KOPT-K1 (cell line): ENCODE measurements around the gene FOLR2.
"Not testable (repeated sequence)": the region's sequence is repeated elsewhere in the genome, so short reads cannot be mapped to it uniquely, and the experiment has no call there.

Experiments used
- H3K27ac ChIP-seq: fragments of 200-600 bp; sonication (generic); 2 replicates; pipeline ENCODE4 v1.5.1; 2016; ENCODE audit warnings: antibody characterized with exemption, mild to moderate bottlenecking, low read depth, low read length; ENCODE audit not compliant: poor library complexity, severe bottlenecking
- H3K36me3 ChIP-seq: fragments of 200-600 bp; sonication (generic); 2 replicates; pipeline ENCODE4 v1.5.1; 2017; ENCODE audit warnings: antibody characterized with exemption, mild to moderate bottlenecking, low read length, moderate library complexity; ENCODE audit not compliant: insufficient read depth
- H3K9me3 ChIP-seq: fragments of 200-600 bp; sonication (generic); 2 replicates; pipeline ENCODE4 v1.5.1; 2017; ENCODE audit warnings: antibody characterized with exemption, low read length, mild to moderate bottlenecking; ENCODE audit not compliant: insufficient read depth, poor library complexity, severe bottlenecking

FOLR2 gene

DNA sequence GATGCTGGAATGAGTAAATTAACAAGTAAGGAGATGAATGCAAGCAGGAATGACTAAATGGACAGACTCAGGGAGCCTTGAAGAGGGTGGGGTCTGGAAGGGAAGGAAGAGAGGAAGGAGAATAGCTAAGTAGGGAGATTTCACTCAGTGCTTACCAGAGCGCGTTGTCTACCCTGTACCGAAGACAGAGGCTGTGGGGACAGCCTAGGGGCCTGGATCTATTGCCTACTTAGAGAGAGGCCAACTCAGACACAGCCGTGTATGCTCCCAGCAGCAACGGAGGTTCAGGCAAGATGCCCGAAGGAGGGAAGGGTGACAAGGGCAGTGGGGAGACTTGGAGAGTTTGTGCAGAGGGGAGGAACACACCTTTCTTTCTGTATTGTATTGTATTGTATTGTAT, at the start of gene FOLR2:
TSS of gene FOLR2 (plus strand) at position 157 of the 400 bp plus-strand sequence. CDS start 1,791 bp downstream, outside the sequence.
- H3K27ac ChIP-seq = no peak within 1 kb of the TSS
- H3K9me3 ChIP-seq = no peaks in the 10 kb centered on the region
- H3K36me3 ChIP-seq = no peaks in the 10 kb centered on the region

DNA sequence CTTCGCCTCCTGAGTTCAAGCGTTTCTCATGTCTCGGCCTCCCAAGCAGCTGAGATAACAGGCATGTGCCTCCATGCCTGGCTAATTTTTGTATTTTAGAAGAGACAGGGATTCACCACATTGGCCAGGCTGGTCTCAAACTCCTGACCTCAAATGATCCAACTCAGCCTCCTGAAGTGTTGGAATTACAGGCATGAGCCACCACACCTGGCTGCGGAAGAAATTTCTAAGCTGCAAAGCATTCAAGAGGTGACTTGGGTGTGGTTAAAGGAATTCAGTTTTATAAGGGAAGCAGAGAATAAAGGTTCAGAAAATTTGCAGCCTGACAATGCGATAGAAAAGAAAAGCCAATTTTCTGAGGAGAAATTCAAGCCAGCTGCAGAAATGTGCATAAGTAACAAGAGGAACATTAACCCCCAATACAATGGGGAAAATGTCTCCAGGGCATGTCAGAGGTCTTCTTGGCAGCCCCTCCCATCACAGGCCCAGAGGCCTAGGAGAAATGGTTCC, 47.5 kb upstream of the FOLR2 start:
- H3K27ac ChIP-seq, H3K36me3 ChIP-seq, H3K9me3 ChIP-seq: not testable (repeated sequence)

DNA sequence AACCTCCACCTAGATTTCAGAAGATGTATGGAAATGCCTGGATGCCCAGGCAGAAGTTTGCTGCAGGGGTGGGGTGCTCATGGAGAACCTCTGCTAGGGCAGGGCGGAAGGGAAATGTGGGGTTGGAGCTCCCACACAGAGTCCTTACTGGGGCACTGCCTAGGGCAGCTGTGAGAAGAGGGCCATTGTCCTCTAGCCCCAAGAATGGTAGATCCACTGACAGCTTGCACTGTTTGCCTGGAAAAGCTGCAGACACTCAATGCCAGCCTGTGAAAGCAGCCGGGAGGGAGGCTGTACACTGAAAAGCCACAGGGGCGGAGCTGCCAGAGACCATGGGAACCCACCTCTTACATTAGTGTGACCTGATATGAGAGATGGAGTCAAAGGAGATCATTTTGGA, 46.8 kb upstream of the FOLR2 start:
- H3K27ac ChIP-seq, H3K36me3 ChIP-seq, H3K9me3 ChIP-seq: not testable (repeated sequence)

DNA sequence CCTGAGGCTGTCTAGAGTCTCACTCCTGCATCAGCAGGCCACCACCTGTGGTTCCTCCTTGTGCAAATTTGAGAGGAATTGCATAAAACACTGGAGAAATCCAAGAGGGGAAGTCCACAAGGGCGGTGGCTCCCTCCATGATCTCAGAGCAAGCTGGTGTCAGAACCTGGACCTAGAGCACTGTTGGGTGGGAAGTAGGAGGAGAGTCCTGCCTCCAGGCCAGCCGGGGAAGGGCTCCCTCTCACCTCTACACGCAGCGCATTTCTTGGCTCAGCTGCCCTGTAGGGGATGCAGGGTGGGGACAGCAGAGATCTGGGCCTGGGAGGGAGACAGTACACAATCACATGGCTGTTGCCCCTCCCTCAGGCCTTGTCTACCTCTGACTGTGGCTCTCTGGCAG, 44.6 kb upstream of the FOLR2 start:
- not testable (repeated sequence) for H3K9me3 ChIP-seq, H3K36me3 ChIP-seq, H3K27ac ChIP-seq

DNA sequence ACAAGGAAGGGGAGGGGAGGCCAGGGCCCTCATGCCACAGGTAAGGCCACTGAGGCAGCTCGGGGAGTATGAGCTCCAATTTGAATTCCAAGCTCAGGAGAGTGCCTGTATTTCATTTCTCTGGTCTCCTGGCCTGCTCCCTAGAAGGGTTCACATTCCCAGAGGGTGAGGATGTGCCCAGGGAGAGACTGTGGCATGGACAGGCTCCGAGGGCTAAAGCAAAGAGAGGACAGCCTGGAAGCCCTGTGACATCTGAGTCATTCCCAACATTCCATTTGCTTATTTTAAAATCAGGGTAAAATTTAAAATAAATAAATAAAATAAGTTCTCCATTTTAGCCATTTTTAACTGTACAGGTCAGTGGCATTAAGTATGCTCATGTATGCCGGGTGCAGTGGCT, 43.3 kb upstream of the FOLR2 start:
- H3K9me3 ChIP-seq = no peaks in the 10 kb centered on the region
- no peaks in the 10 kb centered on the region for H3K36me3 ChIP-seq
- H3K27ac ChIP-seq = no peak overlapping the region

DNA sequence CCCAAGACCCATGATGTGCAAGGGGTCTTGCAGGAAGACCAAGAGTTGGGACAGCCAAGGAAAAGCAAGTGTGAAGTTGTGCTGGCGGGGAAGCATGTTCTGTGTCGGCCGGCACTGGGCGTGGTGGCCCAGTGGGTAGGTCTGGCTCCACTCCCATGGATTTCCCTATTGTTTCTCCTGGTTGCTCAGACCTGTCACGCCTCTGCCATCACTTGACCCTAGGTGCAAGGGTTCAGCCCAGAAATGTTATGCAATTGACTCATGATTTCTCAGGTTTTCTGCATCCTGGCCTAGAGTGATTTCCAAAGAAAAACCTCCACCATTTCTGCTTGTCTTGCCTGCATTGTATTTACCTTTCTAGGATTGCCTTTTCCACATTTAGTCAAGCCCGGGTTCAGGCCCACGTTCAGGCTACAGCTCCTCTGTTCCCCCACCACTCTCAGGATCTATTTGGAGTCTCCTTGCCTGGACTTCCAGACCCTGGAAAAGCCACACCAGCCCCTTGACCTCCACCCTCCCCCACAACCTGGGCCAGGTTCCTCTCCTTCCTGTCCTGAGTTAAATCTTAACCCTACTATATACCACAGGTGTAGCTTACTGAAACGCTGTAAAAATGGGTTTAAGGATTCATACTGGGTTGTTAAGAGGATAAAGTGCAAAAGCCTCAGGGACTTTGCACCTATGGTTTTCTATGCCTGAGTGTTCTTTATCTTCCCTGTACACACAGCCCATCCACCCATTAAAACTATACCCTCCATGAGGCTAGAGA, 42.1 kb upstream of the FOLR2 start:
- Histone ChIP-seq H3K27ac (no peak overlapping the region), H3K36me3 (no peaks in the 10 kb centered on the region), H3K9me3 (no peaks in the 10 kb centered on the region)

DNA sequence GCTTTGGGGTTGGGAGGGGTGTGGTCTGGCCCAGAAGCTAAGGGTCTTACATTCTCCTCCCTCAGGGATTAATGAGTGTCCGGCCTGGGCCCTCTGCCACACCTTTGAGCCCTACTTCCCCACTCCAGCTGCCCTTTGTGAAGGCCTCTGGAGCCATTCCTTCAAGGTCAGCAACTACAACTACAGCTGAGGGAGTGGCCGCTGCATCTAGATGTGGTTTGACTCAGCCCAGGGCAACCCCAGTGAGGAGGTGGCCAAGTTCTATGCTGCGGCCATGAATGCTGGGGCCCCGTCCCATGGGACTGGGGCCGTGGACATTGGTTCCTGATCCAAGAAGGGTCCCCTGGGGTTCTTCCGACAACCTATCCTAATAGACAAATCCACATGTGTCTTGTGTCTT, 38.9 kb upstream of the FOLR2 start:
- Histone ChIP-seq H3K27ac (no peak overlapping the region), H3K9me3 (no peaks in the 10 kb centered on the region)

DNA sequence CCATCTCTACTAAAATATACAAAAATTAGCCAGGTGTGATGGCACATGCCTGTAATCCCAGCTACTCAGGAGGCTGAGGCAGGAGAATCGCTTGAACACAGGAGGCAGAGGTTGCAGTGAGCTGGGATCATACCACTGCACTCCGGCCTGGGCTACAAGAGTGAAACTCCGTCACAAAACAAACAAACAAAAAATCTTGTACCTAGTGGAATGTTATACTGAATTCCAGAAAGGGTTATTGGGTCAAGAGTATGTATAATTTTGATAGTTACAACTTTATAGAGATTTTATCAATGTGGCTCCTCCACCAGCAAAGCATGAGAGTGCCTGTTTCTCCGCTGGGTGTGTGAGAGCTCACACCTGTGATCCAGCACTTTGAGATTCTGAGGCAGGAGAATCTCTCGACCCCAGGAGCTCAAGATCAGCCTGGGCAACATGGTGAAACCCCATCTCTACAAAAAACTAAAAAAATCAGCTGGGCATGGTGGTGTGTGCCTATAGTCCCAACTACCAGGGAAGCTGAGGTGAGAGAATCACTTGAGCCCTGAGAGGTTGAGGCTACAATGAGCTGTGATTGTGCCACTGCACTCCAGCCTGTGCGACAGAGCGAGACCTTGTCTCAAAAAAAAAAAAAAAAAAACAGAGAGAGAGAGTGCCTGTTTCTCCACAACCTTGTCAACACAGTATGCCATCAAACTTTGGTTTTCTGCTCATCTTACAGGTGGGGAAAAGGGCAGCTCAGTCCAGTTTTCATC, 37.4 kb upstream of the FOLR2 start:
- H3K27ac ChIP-seq = no peak overlapping the region

More for the DNA sequence above, 38.9 kb upstream of the FOLR2 start:
- no peaks in the 10 kb centered on the region for H3K36me3 ChIP-seq

DNA sequence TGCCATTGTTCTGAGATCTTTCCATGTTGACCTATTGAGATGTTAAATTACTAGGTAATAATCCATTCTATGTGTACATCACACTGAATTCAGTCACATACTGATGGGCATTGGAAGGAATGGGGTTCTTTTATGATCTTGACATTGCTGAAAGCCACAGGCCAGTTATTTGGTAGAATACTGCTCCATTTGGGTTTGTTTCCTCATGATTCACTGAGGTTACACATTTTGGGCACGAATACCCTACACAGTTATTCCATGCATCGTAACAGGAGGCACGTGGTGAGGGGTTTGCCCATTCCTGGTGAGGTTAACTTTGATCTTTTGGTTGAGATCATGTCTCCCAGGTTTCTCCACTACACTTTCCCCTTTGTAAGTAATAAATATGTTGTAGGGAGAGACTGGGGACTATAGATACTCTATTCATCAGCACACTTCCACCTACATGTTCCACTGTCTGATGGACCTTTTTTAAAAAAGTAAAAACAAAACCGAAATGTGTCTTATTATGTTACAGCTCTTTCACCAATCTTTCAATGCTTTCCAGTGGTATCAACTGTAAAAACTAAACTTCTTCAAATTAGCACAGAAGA, 36.7 kb upstream of the FOLR2 start:
- H3K36me3 ChIP-seq = no peaks in the 10 kb centered on the region
- no peaks in the 10 kb centered on the region for H3K9me3 ChIP-seq
- H3K27ac ChIP-seq = no peak overlapping the region

More for the DNA sequence above, 37.4 kb upstream of the FOLR2 start:
- no peaks in the 10 kb centered on the region for H3K36me3 ChIP-seq
- no peaks in the 10 kb centered on the region for H3K9me3 ChIP-seq

DNA sequence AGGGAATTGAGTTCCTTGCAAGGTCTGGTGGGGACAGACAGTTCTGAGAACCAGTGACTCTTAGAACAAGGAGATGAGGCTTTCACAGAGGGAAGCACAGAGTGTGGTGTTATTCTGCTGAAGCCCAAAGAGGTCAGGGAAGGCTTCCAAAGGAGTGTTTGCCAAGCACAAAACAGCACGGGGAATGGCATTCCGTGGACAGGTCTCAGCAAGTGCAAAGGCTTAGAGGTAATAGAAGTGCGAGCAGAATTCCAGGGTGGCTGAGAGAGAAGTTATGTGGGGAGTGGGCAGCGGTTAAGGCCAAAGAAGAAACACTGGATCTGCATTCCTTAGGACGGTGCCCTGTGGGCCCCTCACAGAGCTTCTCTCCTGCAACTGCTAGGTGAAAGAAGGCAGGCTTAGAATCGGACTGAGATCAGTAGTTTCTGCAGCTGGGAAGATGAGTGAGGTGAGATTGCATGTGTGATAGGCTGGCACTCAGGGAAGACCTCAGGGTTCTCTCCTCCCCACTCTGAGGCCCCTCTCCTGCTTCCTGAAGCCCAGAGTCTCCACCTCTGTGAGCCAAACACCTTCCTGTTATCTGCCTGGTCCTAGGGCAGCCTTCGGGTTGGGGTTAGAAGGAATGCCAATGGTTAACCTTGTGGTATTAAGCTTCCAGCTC, 35.6 kb upstream of the FOLR2 start:
- not testable (repeated sequence) for H3K36me3 ChIP-seq, H3K27ac ChIP-seq, H3K9me3 ChIP-seq

DNA sequence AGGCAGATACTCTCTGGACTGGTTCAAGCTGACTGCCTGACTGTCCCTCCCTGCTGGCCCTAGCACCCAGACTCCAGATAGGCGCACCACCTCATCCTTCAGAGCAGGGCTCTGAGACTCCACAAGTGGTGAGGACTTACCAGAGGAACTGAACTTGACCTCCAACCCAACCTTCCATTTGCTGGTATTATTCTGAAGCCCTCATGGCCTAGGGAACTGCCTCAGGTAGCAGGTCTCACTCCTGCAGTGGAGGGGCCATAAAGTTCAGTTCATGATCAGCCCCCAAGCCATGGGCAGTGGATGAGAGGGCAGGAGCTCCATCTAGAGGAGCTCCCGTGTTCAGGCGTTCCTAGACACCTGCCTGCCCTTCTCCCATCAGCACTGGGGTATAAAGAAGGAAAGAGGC, 35.0 kb upstream of the FOLR2 start:
- H3K9me3 ChIP-seq, H3K36me3 ChIP-seq, H3K27ac ChIP-seq: not testable (repeated sequence)

DNA sequence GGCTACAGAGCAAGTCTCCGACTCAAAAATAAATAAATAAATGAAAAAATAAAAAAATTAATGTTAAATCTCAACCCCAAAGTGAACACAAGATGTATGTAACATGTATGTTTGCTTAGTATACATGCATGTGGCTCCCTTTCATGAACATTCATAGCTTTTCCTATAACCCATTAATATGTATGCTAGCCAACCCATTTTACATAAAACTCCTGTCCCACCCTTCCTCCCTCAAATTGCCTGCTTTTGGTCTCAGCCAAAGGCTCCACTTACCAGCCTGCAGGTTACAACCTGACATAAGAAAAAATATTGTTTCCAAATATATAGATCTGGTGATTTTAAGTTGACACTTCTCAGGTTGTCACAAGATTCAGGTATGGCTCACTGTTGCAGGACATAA, 28.3 kb upstream of the FOLR2 start:
- H3K27ac ChIP-seq = no peak overlapping the region
- no peaks in the 10 kb centered on the region for H3K9me3 ChIP-seq

DNA sequence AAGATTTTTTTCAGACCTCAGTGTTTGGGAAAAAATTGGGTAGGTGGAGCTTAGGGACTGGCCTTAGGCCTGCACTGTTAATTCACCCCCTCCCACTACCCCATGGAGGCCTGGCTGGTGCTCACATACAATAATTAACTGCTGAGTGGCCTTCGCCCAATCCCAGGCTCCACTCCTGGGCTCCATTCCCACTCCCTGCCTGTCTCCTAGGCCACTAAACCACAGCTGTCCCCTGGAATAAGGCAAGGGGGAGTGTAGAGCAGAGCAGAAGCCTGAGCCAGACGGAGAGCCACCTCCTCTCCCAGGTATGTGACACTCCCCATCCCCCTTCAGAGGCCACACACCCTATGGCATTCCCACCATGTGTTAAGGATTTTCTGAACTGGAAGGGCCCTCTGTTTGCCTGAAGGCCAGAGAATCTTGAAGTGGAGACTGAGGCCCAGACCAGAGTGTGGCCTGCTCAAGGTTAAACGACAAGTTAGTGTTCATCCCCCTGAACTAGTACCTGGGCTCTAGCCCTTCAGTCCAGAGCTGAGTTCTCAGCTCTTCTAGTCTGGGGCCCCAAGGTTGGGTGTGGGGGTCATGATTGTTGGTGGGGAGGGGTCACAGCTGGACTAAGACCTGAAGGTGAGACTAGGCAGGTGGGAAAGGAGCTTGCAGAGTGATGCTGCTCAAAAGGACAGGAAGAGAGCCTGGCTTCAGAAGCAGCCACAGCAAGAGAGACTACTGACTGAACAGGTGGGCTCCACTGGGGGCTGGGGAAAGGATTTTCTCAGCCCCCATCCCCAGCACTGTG, 26.9 kb upstream of the FOLR2 start:
- H3K9me3 ChIP-seq = no peaks in the 10 kb centered on the region
- H3K27ac ChIP-seq = no peak overlapping the region
- H3K36me3 ChIP-seq = no peaks in the 10 kb centered on the region

More for the DNA sequence above, 28.3 kb upstream of the FOLR2 start:
- H3K36me3 ChIP-seq = no peaks in the 10 kb centered on the region

DNA sequence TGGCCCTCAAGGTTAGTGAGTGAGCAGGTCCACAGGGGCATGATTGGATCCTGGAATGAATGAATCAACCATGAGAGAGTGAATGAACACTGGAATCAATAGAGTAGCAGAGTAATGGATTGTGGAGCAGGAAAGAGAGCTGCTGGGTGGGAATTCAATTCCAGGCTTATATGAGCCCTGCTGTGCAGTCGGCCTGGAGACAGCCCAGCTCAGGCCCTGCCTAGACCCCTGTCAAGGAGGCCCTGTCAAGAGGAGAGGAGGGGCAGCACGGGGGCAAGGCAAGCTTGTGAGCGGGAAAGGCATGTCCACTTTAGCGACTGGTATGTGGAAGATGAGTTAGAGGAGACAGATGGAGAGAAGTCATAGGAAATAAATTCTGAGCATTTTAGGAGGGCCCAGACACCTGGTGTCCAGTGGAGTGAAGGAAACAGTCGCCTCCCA, 25.9 kb upstream of the FOLR2 start:
- Histone ChIP-seq H3K9me3 (no peaks in the 10 kb centered on the region), H3K36me3 (no peaks in the 10 kb centered on the region), H3K27ac (no peak overlapping the region)
